GM18951 (cell line): ENCODE results near the gene ALOX15B.

Experiments used
- POLR2A ChIP-seq: IDR thresholded peaks from 4 replicates; pipeline ENCODE4 v1.6.1; 2011; ENCODE audit warnings: mild to moderate bottlenecking; ENCODE audit not compliant: insufficient read length, insufficient read depth; ENCODE audit errors: extremely low read depth
- in situ Hi-C: fragments of 300-500 bp; cut with MboI; formaldehyde crosslinking; loops from one replicate; pipeline ENCODE4 v1.12.0; 2022; ENCODE audit warnings: low sequenced_read_pairs, mixed read lengths, inconsistent platforms; ENCODE audit not compliant: unreplicated experiment

ALOX15B gene

GRCh38 chr17:8056232-8056975 lies 17.5 kb downstream of the ALOX15B start:
- in situ Hi-C loops = loop anchor here (5.0 kb wide), 1 partner anchor 239 kb away; no protein-coding TSS in a partner anchor
- TF ChIP-seq POLR2A = peak; percentile 23

- TF ChIP-seq POLR2A = no peak
- in situ Hi-C loops = loop anchor here (5.0 kb wide), 1 partner anchor 240 kb away; no protein-coding TSS in a partner anchor
Measured at GRCh38 chr17:8056976-8057625, 18.2 kb downstream of the ALOX15B start.

GRCh38 chr17:8057691-8058114 lies 18.8 kb downstream of the ALOX15B start:
- in situ Hi-C loops = loop anchor here (5.0 kb wide), 1 partner anchor 240 kb away; no protein-coding TSS in a partner anchor
- TF ChIP-seq POLR2A = no peak

- in situ Hi-C loops = loop anchor here (5.0 kb wide), 1 partner anchor 242 kb away; no protein-coding TSS in a partner anchor
- no peak for TF ChIP-seq POLR2A
Measured at GRCh38 chr17:8059131-8059530, 20.3 kb downstream of the ALOX15B start.

- no peak for TF ChIP-seq POLR2A
- in situ Hi-C loops = loop anchor here (10.0 kb wide), 1 partner anchor 55 kb away; the partner anchor contains the start of gene ALOXE3
Measured at GRCh38 chr17:8060274-8060673, 21.4 kb downstream of the ALOX15B start.

- in situ Hi-C loops = loop anchor here (10.0 kb wide), 1 partner anchor 53 kb away; the partner anchor contains the start of gene ALOXE3
Measured at GRCh38 chr17:8061851-8062250, 23.0 kb downstream of the ALOX15B start.

- TF ChIP-seq POLR2A = no peak
- in situ Hi-C loops = loop anchor here (10.0 kb wide), 1 partner anchor 52 kb away; the partner anchor contains the start of gene ALOXE3
Measured at GRCh38 chr17:8062435-8062806, 23.6 kb downstream of the ALOX15B start.

GRCh38 chr17:8062807-8063483 lies 24.1 kb downstream of the ALOX15B start:
- in situ Hi-C loops = loop anchor here (10.0 kb wide), 1 partner anchor 52 kb away; the partner anchor contains the start of gene ALOXE3
- no peak for TF ChIP-seq POLR2A

GRCh38 chr17:8063761-8064534 lies 25.1 kb downstream of the ALOX15B start:
- no peak for TF ChIP-seq POLR2A
- in situ Hi-C loops = loop anchor here (10.0 kb wide), 1 partner anchor 51 kb away; the partner anchor contains the start of gene ALOXE3

GRCh38 chr17:8064561-8065019 lies 25.7 kb downstream of the ALOX15B start:
- TF ChIP-seq POLR2A = no peak
- in situ Hi-C loops = loop anchor here (10.0 kb wide), 1 partner anchor 50 kb away; the partner anchor contains the start of gene ALOXE3

GRCh38 chr17:8066841-8067775 lies 28.2 kb downstream of the ALOX15B start:
- in situ Hi-C loops = loop anchor here (10.0 kb wide), 1 partner anchor 48 kb away; the partner anchor contains the start of gene ALOXE3

More at GRCh38 chr17:8066841-8067775, 28.2 kb downstream of the ALOX15B start:
- TF ChIP-seq POLR2A = no peak
